ENCODE data around the gene GARIN5B.

GARIN5B gene

GRCh38 chr19:55360902-55361301, 2.2 kb downstream of the GARIN5B start:
- no peak for DNase-seq (ENCODE audit: low read depth)
- no peak for TF ChIP-seq CTCF (IDR thresholded peaks at IDR 0.05; ENCODE audit: control insufficient read depth, insufficient read depth, low read depth, low read length, missing control alignments)
- H3K4me3 ChIP-seq (ENCODE audit: control insufficient read depth, low read depth, low read length) = no peak overlapping the region

GRCh38 chr19:55358943-55359908, 3.8 kb downstream of the GARIN5B start:
- no peak for TF ChIP-seq CTCF (IDR thresholded peaks at IDR 0.05; ENCODE audit: control insufficient read depth, insufficient read depth, low read depth, low read length, missing control alignments)
- H3K4me3 ChIP-seq (ENCODE audit: control insufficient read depth, low read depth, low read length) = no peak overlapping the region
- no peak for DNase-seq (ENCODE audit: low read depth)

- H3K4me3 ChIP-seq (ENCODE audit: control insufficient read depth, low read depth, low read length) = no peak overlapping the region
- TF ChIP-seq CTCF (IDR thresholded peaks at IDR 0.05; ENCODE audit: control insufficient read depth, insufficient read depth, low read depth, low read length, missing control alignments) = no peak
- no peak for DNase-seq (ENCODE audit: low read depth)
Observed at GRCh38 chr19:55358493-55358892, 4.6 kb downstream of the GARIN5B start.

- no peak for DNase-seq (ENCODE audit: low read depth)
- TF ChIP-seq CTCF (IDR thresholded peaks at IDR 0.05; ENCODE audit: control insufficient read depth, insufficient read depth, low read depth, low read length, missing control alignments) = no peak
- H3K4me3 ChIP-seq (ENCODE audit: control insufficient read depth, low read depth, low read length) = no peak overlapping the region
Observed at GRCh38 chr19:55355213-55355821, 7.7 kb downstream of the GARIN5B start.

GRCh38 chr19:55354698-55355212, 8.3 kb downstream of the GARIN5B start, which contains the start of gene COX6B2:
COX6B2 (minus strand) TSS chr19:55354719; CDS start chr19:55354521, 198 bp downstream.
- no peak for TF ChIP-seq CTCF (IDR thresholded peaks at IDR 0.05; ENCODE audit: control insufficient read depth, insufficient read depth, low read depth, low read length, missing control alignments)
- no peak for DNase-seq (ENCODE audit: low read depth)
- peak within 1 kb of the TSS; percentile 31 for H3K4me3 ChIP-seq (ENCODE audit: control insufficient read depth, low read depth, low read length)

GRCh38 chr19:55353803-55354697, 9.0 kb downstream of the GARIN5B start:
- TF ChIP-seq CTCF (IDR thresholded peaks at IDR 0.05; ENCODE audit: control insufficient read depth, insufficient read depth, low read depth, low read length, missing control alignments) = no peak
- H3K4me3 ChIP-seq (ENCODE audit: control insufficient read depth, low read depth, low read length) = peak overlapping the region; percentile 31
- DNase-seq (ENCODE audit: low read depth) = no peak
